ENCODE measurements around the gene CCDC18.

GRCh38 chr1:93296555-93297154 lies 116.1 kb downstream of the CCDC18 start:
- TF ChIP-seq POLR2A (IDR thresholded peaks at IDR 0.05) (no peak), CTCF (IDR thresholded peaks at IDR 0.05) (no peak)
